Esophagus squamous epithelium (tissue), 5 donors: ENCODE measurements around the gene XAF1. TPM values are rescaled to one million over a fixed set of nuclear protein-coding genes. Genes with fewer than 3 reads are reported as not detected.

ENCODE experiments used
- DNase-seq: peaks from one replicate; lab custom pipeline; 2025; lab: John Stamatoyannopoulos, UW
- H3K27ac ChIP-seq, 4 donors: fragments of 200-600 bp; sonication (generic); one replicate each; pipeline ENCODE4 v1.5.1; 2016 to 2019; ENCODE audit warnings: mild to moderate bottlenecking in 1 of 4
- H3K27me3 ChIP-seq, 4 donors: fragments of 200-600 bp; sonication (generic); 1 replicate in 3 of 4; 2 replicates in 1 of 4; pipeline versions ENCODE4 v1.5.1 to v1.6.0; 2017 to 2021; ENCODE audit warnings: antibody characterized with exemption in 1 of 4
- H3K36me3 ChIP-seq, 3 donors: fragments of 200-600 bp; sonication (generic); one replicate each; pipeline ENCODE4 v1.5.1; 2016 to 2019
- H3K4me1 ChIP-seq, 3 donors: fragments of 200-600 bp; sonication (generic); one replicate each; pipeline ENCODE4 v1.5.1; 2017 to 2019
- H3K4me3 ChIP-seq, 4 donors: fragments of 200-600 bp; sonication (generic); 1 replicate in 3 of 4; 2 replicates in 1 of 4; pipeline ENCODE4 v1.5.1; 2016 to 2019; ENCODE audit warnings: mild to moderate bottlenecking in 2 of 4, moderate library complexity in 1 of 4
- H3K9me3 ChIP-seq, 3 donors: fragments of 200-600 bp; sonication (generic); one replicate each; pipeline ENCODE4 v1.5.1; 2016 to 2019
- POLR2A ChIP-seq, 4 donors: fragments of 450-650 bp; IDR thresholded peaks; one replicate each; pipeline ENCODE4 v1.6.1; 2017; ENCODE audit warnings: antibody characterized with exemption in 4 of 4, mild to moderate bottlenecking in 4 of 4, moderate library complexity in 3 of 4
- WGBS, 2 donors: methylation state at CpG; one replicate each; pipeline ENCODE4 v1.1.5; 2018; 5-methylcytosine and 5-hydroxymethylcytosine counted together
- intact Hi-C: fragments of 100-400 bp; cut with DNase I; formaldehyde crosslinking; loops from one replicate; pipeline ENCODE4 v1.15.0; 2022
- total RNA-seq, 4 donors: library from RNA; depleted of rRNA; stranded (reverse); fragments of >200 nt; gene quantifications; one replicate each; pipeline ENCODE4 v1.1.0, GENCODE V29; 2016
- TF ChIP-seq, protein P1 (sequence below), 6 experiments: fragments of 450-650 bp in 4 of 6; fragments of 200-600 bp in 2 of 6; sonication (generic) in 2 of 6; IDR thresholded peaks; one replicate each; pipeline ENCODE4 v1.5.1; 2016 to 2019; ENCODE audit warnings: antibody characterized with exemption in 6 of 6, mild to moderate bottlenecking in 4 of 6, moderate library complexity in 4 of 6
- donor health status: DM: yes; HTN: yes; CAD: no.

Gene XAF1
- total RNA-seq, 4 donors from 2014 or later, result 6.9 to 24.0 (median 15.5) TPM

DNA sequence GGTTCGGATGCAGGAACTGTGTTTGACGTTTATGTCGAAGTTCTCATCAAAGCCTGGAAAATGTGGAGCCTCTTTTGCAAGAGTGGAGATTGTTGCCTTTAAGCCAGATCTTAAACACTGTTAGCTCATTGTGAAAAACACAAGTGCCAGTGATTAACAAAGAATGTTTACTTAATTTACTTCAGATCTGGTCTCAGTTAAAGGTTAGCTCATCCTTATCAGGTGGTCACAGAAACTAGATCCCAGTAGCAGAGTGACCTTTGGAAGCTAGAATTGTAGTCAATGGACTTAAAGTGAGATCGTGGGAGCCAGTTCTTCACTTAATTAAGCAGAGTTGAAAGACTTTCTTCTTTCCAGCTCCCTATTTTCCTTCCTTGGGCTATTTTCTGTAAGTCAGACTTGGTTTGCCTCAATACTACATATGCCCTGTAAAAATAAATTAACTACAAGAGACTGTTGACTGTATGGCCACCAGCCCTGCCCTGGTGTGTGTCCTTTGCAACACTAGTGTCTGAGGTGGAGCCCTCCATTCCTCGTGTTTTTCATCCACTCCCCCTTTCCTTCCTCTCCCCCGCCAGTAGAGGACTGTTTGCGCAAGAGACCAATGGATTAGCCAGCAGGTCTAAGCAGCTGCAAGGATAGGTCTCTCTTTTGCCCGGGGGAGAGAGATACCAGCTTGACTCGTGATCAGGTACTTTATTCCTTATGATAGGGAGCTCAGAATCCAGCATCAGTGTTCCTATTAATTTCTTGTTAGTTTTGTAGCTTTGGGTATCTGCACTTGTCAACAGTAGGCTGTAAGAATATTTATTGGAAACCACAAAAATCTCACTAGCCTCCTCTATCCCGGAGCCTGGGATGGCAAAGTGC, 40.4 kb downstream of the XAF1 start:
- H3K9me3 ChIP-seq, result no peaks in the 10 kb centered on the region
- WGBS, 2 donors, result 57 to 59% methylated on average over 7 to 10 of the region's 10 CpGs
- TF ChIP-seq, protein P1, sequence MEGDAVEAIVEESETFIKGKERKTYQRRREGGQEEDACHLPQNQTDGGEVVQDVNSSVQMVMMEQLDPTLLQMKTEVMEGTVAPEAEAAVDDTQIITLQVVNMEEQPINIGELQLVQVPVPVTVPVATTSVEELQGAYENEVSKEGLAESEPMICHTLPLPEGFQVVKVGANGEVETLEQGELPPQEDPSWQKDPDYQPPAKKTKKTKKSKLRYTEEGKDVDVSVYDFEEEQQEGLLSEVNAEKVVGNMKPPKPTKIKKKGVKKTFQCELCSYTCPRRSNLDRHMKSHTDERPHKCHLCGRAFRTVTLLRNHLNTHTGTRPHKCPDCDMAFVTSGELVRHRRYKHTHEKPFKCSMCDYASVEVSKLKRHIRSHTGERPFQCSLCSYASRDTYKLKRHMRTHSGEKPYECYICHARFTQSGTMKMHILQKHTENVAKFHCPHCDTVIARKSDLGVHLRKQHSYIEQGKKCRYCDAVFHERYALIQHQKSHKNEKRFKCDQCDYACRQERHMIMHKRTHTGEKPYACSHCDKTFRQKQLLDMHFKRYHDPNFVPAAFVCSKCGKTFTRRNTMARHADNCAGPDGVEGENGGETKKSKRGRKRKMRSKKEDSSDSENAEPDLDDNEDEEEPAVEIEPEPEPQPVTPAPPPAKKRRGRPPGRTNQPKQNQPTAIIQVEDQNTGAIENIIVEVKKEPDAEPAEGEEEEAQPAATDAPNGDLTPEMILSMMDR (IDR thresholded peaks at IDR 0.05), result no peak
- TF ChIP-seq POLR2A (IDR thresholded peaks at IDR 0.05), result no peak
- no peaks in the 10 kb centered on the region for H3K36me3 ChIP-seq
- H3K27me3 ChIP-seq, result peaks cover 0 to 35% (median 0%) of the 10 kb centered on the region in 4 donors
- H3K4me1 ChIP-seq, result peaks cover 0 to 8% (median 5%) of the 10 kb centered on the region in 3 donors
- no peak overlapping the region for H3K27ac ChIP-seq
- no peak for DNase-seq
- no peak overlapping the region for H3K4me3 ChIP-seq
- intact Hi-C loops, result no loop called here

DNA sequence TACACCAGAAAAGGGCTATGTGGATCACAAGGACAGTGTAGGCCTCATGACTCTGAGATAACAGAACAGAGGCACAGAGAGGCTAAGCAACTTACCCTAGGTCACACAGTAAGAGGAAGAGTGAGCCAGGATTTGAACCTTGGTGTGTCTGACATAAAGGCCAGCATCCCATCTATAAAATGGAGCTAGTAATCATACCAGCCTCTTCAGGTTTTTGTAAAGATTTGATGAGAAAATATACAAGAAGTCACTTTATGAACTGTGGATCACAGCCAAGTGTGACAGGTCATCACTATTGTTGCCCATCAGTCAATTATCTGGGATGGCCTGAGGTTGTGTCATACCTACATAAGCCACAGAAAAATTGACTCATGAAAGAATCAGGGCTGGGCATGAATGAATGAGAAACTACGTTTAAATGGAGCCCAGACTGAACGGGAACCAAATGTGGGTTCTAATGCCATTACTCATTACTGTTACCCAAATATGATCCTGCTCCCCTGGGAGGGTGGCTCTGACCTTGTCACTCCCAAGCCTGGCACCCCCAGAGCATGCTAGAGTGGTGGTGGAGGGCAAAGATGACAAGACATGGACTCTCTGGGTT, 41.1 kb downstream of the XAF1 start:
- no peak overlapping the region for H3K4me3 ChIP-seq
- peaks cover 0 to 8% (median 5%) of the 10 kb centered on the region in 3 donors for H3K4me1 ChIP-seq
- DNase-seq, result no peak
- H3K27ac ChIP-seq, result peak overlapping the region in 1 of 4 donors; percentile 44
- intact Hi-C loops, result no loop called here
- no peaks in the 10 kb centered on the region for H3K36me3 ChIP-seq
- H3K9me3 ChIP-seq, result no peaks in the 10 kb centered on the region
- 36 to 47% methylated on average over 2 of the region's 2 CpGs for WGBS, 2 donors
- H3K27me3 ChIP-seq, result peaks cover 0 to 30% (median 0%) of the 10 kb centered on the region in 4 donors
- TF ChIP-seq, protein P1 (IDR thresholded peaks at IDR 0.05), result no peak
- no peak for TF ChIP-seq POLR2A (IDR thresholded peaks at IDR 0.05)

DNA sequence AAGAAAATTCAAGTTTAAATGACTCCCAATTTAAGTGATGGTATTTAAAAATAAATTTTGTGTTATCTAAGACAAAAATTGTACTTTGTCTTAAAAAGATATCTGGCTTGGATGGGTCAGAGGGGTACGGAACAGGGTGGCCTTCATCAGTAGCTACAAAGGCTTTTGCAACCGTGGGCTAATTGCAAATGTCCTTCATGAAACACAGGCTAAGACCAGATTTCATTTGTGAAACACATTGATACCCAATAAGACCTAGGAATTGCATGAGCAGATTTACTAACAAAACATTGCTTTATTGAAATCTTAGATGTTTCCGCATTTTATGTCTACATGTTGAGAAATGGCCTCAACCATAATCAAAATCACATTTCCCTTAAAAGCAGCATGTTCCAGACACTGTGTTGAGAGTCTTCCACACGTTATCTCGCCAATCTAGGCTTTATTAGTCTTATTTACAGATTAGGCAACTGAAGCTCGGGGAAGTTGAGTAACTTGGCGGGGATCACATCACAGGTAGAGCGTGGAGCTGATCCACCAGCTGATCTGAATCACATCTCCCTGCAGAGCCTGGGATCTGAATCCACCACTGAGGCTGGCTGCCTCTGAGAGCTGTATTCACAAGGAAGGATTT, 42.0 kb downstream of the XAF1 start:
- no peaks in the 10 kb centered on the region for H3K36me3 ChIP-seq
- TF ChIP-seq, protein P1 (IDR thresholded peaks at IDR 0.05), result no peak
- no peak for TF ChIP-seq POLR2A (IDR thresholded peaks at IDR 0.05)
- no peaks in the 10 kb centered on the region for H3K9me3 ChIP-seq
- no peak for DNase-seq
- H3K4me3 ChIP-seq, result no peak overlapping the region
- WGBS, 2 donors, result 65 to 66% methylated on average over 8 of the region's 8 CpGs
- H3K4me1 ChIP-seq, result peaks cover 0 to 8% (median 5%) of the 10 kb centered on the region in 3 donors
- H3K27ac ChIP-seq, result peak overlapping the region in 1 of 4 donors; percentile 44
- peaks cover 0 to 24% (median 0%) of the 10 kb centered on the region in 4 donors for H3K27me3 ChIP-seq
- intact Hi-C loops, result no loop called here

DNA sequence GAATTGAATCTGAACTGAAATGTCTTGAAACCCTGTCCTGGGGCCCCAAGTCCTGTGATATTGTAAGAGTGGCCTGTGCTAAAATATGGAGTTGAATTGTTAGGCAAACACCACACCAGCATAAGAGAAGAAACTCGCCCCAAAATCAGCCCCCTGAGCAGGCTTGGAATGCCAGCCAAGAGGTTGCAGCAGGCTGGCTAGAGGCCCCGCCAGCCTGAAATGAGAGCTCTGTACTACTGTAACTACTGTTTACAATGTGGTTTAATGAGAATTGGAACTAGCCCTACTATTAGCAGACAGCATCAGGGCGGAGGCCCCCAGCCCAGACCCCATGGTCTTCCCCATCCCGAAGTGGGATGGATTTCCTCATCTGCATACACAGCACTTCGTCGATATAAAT, 43.9 kb downstream of the XAF1 start:
- Histone ChIP-seq H3K4me3 (no peak overlapping the region), H3K27me3 (peaks cover 0 to 24% (median 0%) of the 10 kb centered on the region in 4 donors), H3K9me3 (no peaks in the 10 kb centered on the region), H3K27ac (no peak overlapping the region), H3K4me1 (peaks cover 0 to 8% (median 5%) of the 10 kb centered on the region in 3 donors), H3K36me3 (no peaks in the 10 kb centered on the region)
- TF ChIP-seq, protein P1 (IDR thresholded peaks at IDR 0.05), result no peak
- TF ChIP-seq POLR2A (IDR thresholded peaks at IDR 0.05), result no peak
- 80 to 81% methylated on average over 4 to 6 of the region's 6 CpGs for WGBS, 2 donors
- DNase-seq, result no peak
- intact Hi-C loops, result no loop called here
